Upper lobe of left lung (tissue), 6 donors: ENCODE measurements around the gene CCR9. TPM values are rescaled to one million over a fixed set of nuclear protein-coding genes. Genes with fewer than 3 reads are reported as not detected.

Experiments
- ATAC-seq, 2 donors: fragments of 200-7000 bp; cut with Tn5 transposase; one replicate each; pipeline ENCODE4 v1.9.1; 2022; ENCODE audit warnings: mild to moderate bottlenecking in 2 of 2, moderate library complexity in 2 of 2; ENCODE audit not compliant: low FRiP score in 2 of 2
- DNase-seq, 2 donors: peaks; one replicate each; pipeline ENCODE4 v3.0.0-alpha.2; 2019 to 2020
- H3K27ac ChIP-seq, 4 donors: fragments of 200-600 bp; sonication (generic); one replicate each; pipeline ENCODE4 v1.5.1; 2016 to 2019
- H3K27me3 ChIP-seq, 4 donors: fragments of 200-600 bp; sonication (generic); one replicate each; pipeline ENCODE4 v1.5.1; 2017 to 2019
- H3K36me3 ChIP-seq, 4 donors: fragments of 200-600 bp; sonication (generic); one replicate each; pipeline ENCODE4 v1.5.1; 2016 to 2019
- H3K4me1 ChIP-seq, 4 donors: fragments of 200-600 bp; sonication (generic); one replicate each; pipeline ENCODE4 v1.5.1; 2018 to 2019
- H3K4me3 ChIP-seq, 4 donors: fragments of 200-600 bp; sonication (generic); one replicate each; pipeline ENCODE4 v1.5.1; 2017 to 2019; ENCODE audit warnings: mild to moderate bottlenecking in 2 of 4, moderate library complexity in 1 of 4
- H3K9me3 ChIP-seq, 4 donors: fragments of 200-600 bp; sonication (generic); one replicate each; pipeline ENCODE4 v1.5.1; 2018 to 2019
- CTCF ChIP-seq, 6 experiments: fragments of 450-650 bp in 4 of 6; fragments of 200-600 bp in 2 of 6; sonication (generic) in 2 of 6; IDR thresholded peaks; one replicate each; pipeline ENCODE4 v1.5.1; 2016 to 2019; ENCODE audit warnings: antibody characterized with exemption in 6 of 6
- EP300 ChIP-seq, 4 donors: sonication (generic); formaldehyde crosslinking; IDR thresholded peaks; one replicate each; pipeline ENCODE4 v1.5.1; 2017; ENCODE audit warnings: antibody characterized with exemption in 4 of 4, control low read depth in 2 of 4
- POLR2A ChIP-seq, 4 donors: fragments of 450-650 bp; IDR thresholded peaks; one replicate each; pipeline ENCODE4 v1.5.1; 2016 to 2017; ENCODE audit warnings: antibody characterized with exemption in 4 of 4, mild to moderate bottlenecking in 2 of 4
- POLR2AphosphoS5 ChIP-seq, 2 donors: sonication (generic); formaldehyde crosslinking; IDR thresholded peaks; one replicate each; pipeline ENCODE4 v1.5.1; 2017; ENCODE audit warnings: antibody characterized with exemption in 2 of 2
- WGBS, 2 donors: methylation state at CpG; one replicate each; pipeline ENCODE4 v1.1.5; 2017 to 2018; 5-methylcytosine and 5-hydroxymethylcytosine counted together
- total RNA-seq, 6 donors: library from RNA; depleted of rRNA in 4 of 6; stranded (reverse); fragments of >200 nt in 4 of 6; gene quantifications; one replicate each; pipeline versions ENCODE4 v1.1.0 to v1.2.1, GENCODE V29; 2016 to 2021
- donor health status: DM: no; HTN: no; CAD: no; lungs with moderate emphysema.
- donor health status: DM: no; HTN: yes; CAD: no; lungs with severe emphysema.

The CCR9 gene
- total RNA-seq, 6 donors from 2014 or later: 0.11 to 0.13 TPM; not detected in 4

GRCh38 chr3:45865563-45865962, 20.8 kb upstream of the CCR9 start:
- 55 to 57% methylated on average over 6 of the region's 6 CpGs for WGBS, 2 donors
- DNase-seq: no peak
- TF ChIP-seq POLR2A (IDR thresholded peaks at IDR 0.05) (no peak), POLR2AphosphoS5 (IDR thresholded peaks at IDR 0.05) (no peak), CTCF (IDR thresholded peaks at IDR 0.05) (no peak), EP300 (IDR thresholded peaks at IDR 0.05) (no peak)

GRCh38 chr3:45868213-45868612, 18.1 kb upstream of the CCR9 start:
- DNase-seq (no peak), ATAC-seq (no peak)
- no peaks in the 10 kb centered on the region for H3K4me1 ChIP-seq
- no peaks in the 10 kb centered on the region for H3K36me3 ChIP-seq
- no peak overlapping the region for H3K4me3 ChIP-seq
- WGBS, 2 donors: 71 to 81% methylated on average over 2 of the region's 2 CpGs
- TF ChIP-seq POLR2AphosphoS5 (IDR thresholded peaks at IDR 0.05) (no peak), EP300 (IDR thresholded peaks at IDR 0.05) (no peak), POLR2A (IDR thresholded peaks at IDR 0.05) (no peak), CTCF (IDR thresholded peaks at IDR 0.05) (no peak)
- no peak overlapping the region for H3K27ac ChIP-seq
- no peaks in the 10 kb centered on the region for H3K27me3 ChIP-seq
- peaks cover 0 to 4% (median 2%) of the 10 kb centered on the region in 4 donors for H3K9me3 ChIP-seq

More at GRCh38 chr3:45865563-45865962, 20.8 kb upstream of the CCR9 start:
- no peaks in the 10 kb centered on the region for H3K4me1 ChIP-seq
- H3K4me3 ChIP-seq: no peak overlapping the region
- no peak overlapping the region for H3K27ac ChIP-seq
- ATAC-seq: no peak
- H3K9me3 ChIP-seq: peaks cover 0 to 4% (median 2%) of the 10 kb centered on the region in 4 donors
- no peaks in the 10 kb centered on the region for H3K36me3 ChIP-seq
- no peaks in the 10 kb centered on the region for H3K27me3 ChIP-seq

- Histone ChIP-seq H3K27me3 (no peaks in the 10 kb centered on the region), H3K36me3 (no peaks in the 10 kb centered on the region), H3K9me3 (peaks cover 0 to under 1% (median under 1%) of the 10 kb centered on the region in 4 donors), H3K4me3 (no peak overlapping the region), H3K27ac (no peak overlapping the region), H3K4me1 (no peaks in the 10 kb centered on the region)
- DNase-seq (no peak), ATAC-seq (no peak)
- TF ChIP-seq POLR2AphosphoS5 (IDR thresholded peaks at IDR 0.05) (no peak), CTCF (IDR thresholded peaks at IDR 0.05) (no peak), EP300 (IDR thresholded peaks at IDR 0.05) (no peak), POLR2A (IDR thresholded peaks at IDR 0.05) (no peak)
- WGBS, 2 donors: 81 to 88% methylated on average over 2 of the region's 2 CpGs
These were observed 17.7 kb upstream of the CCR9 start for GRCh38 chr3:45868650-45869049.

GRCh38 chr3:45869638-45870037, 16.7 kb upstream of the CCR9 start:
- H3K9me3 ChIP-seq: no peaks in the 10 kb centered on the region
- H3K27ac ChIP-seq: no peak overlapping the region
- DNase-seq: no peak
- no peaks in the 10 kb centered on the region for H3K27me3 ChIP-seq
- H3K36me3 ChIP-seq: no peaks in the 10 kb centered on the region
- no peak for ATAC-seq
- no peak for TF ChIP-seq POLR2AphosphoS5 (IDR thresholded peaks at IDR 0.05)
- TF ChIP-seq CTCF (IDR thresholded peaks at IDR 0.05): no peak
- TF ChIP-seq POLR2A (IDR thresholded peaks at IDR 0.05): no peak
- TF ChIP-seq EP300 (IDR thresholded peaks at IDR 0.05): no peak
- no peak overlapping the region for H3K4me3 ChIP-seq
- H3K4me1 ChIP-seq: no peaks in the 10 kb centered on the region
- 75 to 77% methylated on average over 3 of the region's 3 CpGs for WGBS, 2 donors

- no peaks in the 10 kb centered on the region for H3K36me3 ChIP-seq
- DNase-seq: no peak
- no peaks in the 10 kb centered on the region for H3K27me3 ChIP-seq
- 64 to 70% methylated on average over 4 of the region's 4 CpGs for WGBS, 2 donors
- no peaks in the 10 kb centered on the region for H3K9me3 ChIP-seq
- H3K4me1 ChIP-seq: no peaks in the 10 kb centered on the region
- TF ChIP-seq POLR2AphosphoS5 (IDR thresholded peaks at IDR 0.05): no peak
- TF ChIP-seq CTCF (IDR thresholded peaks at IDR 0.05): no peak
- TF ChIP-seq EP300 (IDR thresholded peaks at IDR 0.05): no peak
- TF ChIP-seq POLR2A (IDR thresholded peaks at IDR 0.05): no peak
- no peak overlapping the region for H3K4me3 ChIP-seq
- H3K27ac ChIP-seq: no peak overlapping the region
- ATAC-seq: peak in 1 of 2 donors; percentile 59
These were observed 16.2 kb upstream of the CCR9 start for GRCh38 chr3:45870099-45870498.
